Lower leg skin (tissue), 3 donors: ENCODE results near the gene HAAO.

Experiments
- POLR2A ChIP-seq, 2 donors: fragments of 450-650 bp; IDR thresholded peaks; one replicate each; pipeline ENCODE4 v1.6.1; 2016 to 2017; ENCODE audit warnings: antibody characterized with exemption in 2 of 2, mild to moderate bottlenecking in 1 of 2, moderate library complexity in 1 of 2
- TF ChIP-seq, protein P1 (sequence below), 3 donors: fragments of 450-650 bp; IDR thresholded peaks; one replicate each; pipeline ENCODE4 v1.5.1; 2016; ENCODE audit warnings: antibody characterized with exemption in 3 of 3, mild to moderate bottlenecking in 3 of 3, moderate library complexity in 2 of 3

DNA sequence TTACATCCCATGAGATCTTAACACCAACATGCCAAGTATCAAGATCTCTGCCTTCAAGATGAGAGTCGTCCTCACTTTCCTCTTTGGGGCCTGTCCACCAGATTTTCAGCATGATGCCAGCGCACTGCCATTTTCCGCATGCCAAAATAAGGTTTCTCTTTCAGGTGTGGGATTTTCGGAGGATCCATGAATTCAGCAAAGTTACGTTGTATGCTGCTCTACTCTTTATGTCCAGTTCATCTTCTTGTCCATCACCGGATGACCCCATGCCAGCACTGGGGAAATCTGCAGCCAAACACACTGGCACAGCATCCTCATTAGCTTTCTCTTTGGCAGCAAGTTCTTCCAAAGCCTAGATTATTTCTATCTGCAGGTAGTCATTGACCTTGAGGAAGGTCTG is 4.9 kb upstream of the HAAO start:
- TF ChIP-seq, protein P1, sequence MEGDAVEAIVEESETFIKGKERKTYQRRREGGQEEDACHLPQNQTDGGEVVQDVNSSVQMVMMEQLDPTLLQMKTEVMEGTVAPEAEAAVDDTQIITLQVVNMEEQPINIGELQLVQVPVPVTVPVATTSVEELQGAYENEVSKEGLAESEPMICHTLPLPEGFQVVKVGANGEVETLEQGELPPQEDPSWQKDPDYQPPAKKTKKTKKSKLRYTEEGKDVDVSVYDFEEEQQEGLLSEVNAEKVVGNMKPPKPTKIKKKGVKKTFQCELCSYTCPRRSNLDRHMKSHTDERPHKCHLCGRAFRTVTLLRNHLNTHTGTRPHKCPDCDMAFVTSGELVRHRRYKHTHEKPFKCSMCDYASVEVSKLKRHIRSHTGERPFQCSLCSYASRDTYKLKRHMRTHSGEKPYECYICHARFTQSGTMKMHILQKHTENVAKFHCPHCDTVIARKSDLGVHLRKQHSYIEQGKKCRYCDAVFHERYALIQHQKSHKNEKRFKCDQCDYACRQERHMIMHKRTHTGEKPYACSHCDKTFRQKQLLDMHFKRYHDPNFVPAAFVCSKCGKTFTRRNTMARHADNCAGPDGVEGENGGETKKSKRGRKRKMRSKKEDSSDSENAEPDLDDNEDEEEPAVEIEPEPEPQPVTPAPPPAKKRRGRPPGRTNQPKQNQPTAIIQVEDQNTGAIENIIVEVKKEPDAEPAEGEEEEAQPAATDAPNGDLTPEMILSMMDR (IDR thresholded peaks at IDR 0.05), result no peak
- TF ChIP-seq POLR2A (IDR thresholded peaks at IDR 0.05), result no peak
